BLaER1 treated with 17β-estradiol and CSF1 and Interleukin-3, amounts not matched to agents 10 nM and 100 nM (cell line): ENCODE measurements around the gene ARID1B.
A peak's percentile ranks its signal among the peaks of the same experiment; 100 is the strongest.

Experiments used
- H3K27ac ChIP-seq, 11 experiments: shearing (Covaris generic); formaldehyde crosslinking; 2 replicates each; pipeline ENCODE4 v1.8.1; 2022
- H3K27me3 ChIP-seq, 11 experiments: shearing (Covaris generic); formaldehyde crosslinking; 2 replicates each; pipeline ENCODE4 v1.8.1; 2022
- H3K36me3 ChIP-seq, 11 experiments: shearing (Covaris generic); formaldehyde crosslinking; 2 replicates each; pipeline ENCODE4 v1.8.1; 2022
- H3K4me1 ChIP-seq, 10 experiments: shearing (Covaris generic); formaldehyde crosslinking; 2 replicates each; pipeline ENCODE4 v1.8.1; 2022
- H3K4me2 ChIP-seq, 11 experiments: shearing (Covaris generic); formaldehyde crosslinking; 2 replicates each; pipeline ENCODE4 v1.8.1; 2022
- H3K4me3 ChIP-seq, 10 experiments: shearing (Covaris generic); formaldehyde crosslinking; 2 replicates each; pipeline ENCODE4 v1.8.1; 2022
- H3K9ac ChIP-seq, 11 experiments: shearing (Covaris generic); formaldehyde crosslinking; 2 replicates each; pipeline ENCODE4 v1.8.1; 2022
- H3K9me3 ChIP-seq, 11 experiments: shearing (Covaris generic); formaldehyde crosslinking; replicated peaks in 1 of 11; 2 replicates each; pipeline ENCODE4 v1.8.1; 2022
- H4K20me1 ChIP-seq, 11 experiments: shearing (Covaris generic); formaldehyde crosslinking; 2 replicates each; pipeline ENCODE4 v1.8.1; 2022
- Cebpa-rat ChIP-seq, 11 experiments: shearing (Covaris generic); IDR thresholded peaks; 2 replicates each; pipeline ENCODE4 v1.8.1; 2022

The ARID1B gene

GRCh38 chr6:157008568-157008967, 231.4 kb downstream of the ARID1B start:
- Histone ChIP-seq H3K9ac (no peak overlapping the region), H3K4me3 (no peak overlapping the region), H3K36me3 (peaks cover 0 to 26% (median 8%) of the 10 kb centered on the region in 11 experiments; a peak in 11 of 22 replicates), H3K4me2 (no peak overlapping the region), H3K9me3 (peaks cover 0 to 21% (median 8%) of the 10 kb centered on the region in 11 experiments; a peak in 12 of 22 replicates), H3K27me3 (no peaks in the 10 kb centered on the region), H3K27ac (no peak overlapping the region), H4K20me1 (peaks cover 9 to 99% (median 79%) of the 10 kb centered on the region in 11 experiments; a peak in 21 of 22 replicates), H3K4me1 (peaks cover 0 to 9% (median 0%) of the 10 kb centered on the region in 10 experiments; a peak in 1 of 20 replicates)
- TF ChIP-seq Cebpa-rat (IDR thresholded peaks at IDR 0.05), result no peak

- H3K27me3 ChIP-seq, result no peaks in the 10 kb centered on the region
- H3K4me3 ChIP-seq, result no peak overlapping the region
- peaks cover 10 to 98% (median 80%) of the 10 kb centered on the region in 11 experiments; a peak in 19 of 22 replicates for H4K20me1 ChIP-seq
- peaks cover 0 to 20% (median 5%) of the 10 kb centered on the region in 11 experiments; a peak in 6 of 22 replicates for H3K36me3 ChIP-seq
- no peak overlapping the region for H3K4me2 ChIP-seq
- TF ChIP-seq Cebpa-rat (IDR thresholded peaks at IDR 0.05), result no peak
- no peak overlapping the region for H3K9ac ChIP-seq
- peaks cover 0 to 9% (median 2%) of the 10 kb centered on the region in 10 experiments; a peak in 6 of 20 replicates for H3K4me1 ChIP-seq
- H3K9me3 ChIP-seq, result peaks cover 0 to 21% (median 8%) of the 10 kb centered on the region in 11 experiments; a peak in 12 of 22 replicates
- no peak overlapping the region for H3K27ac ChIP-seq
Observed at GRCh38 chr6:157012355-157012754, 235.2 kb downstream of the ARID1B start.

- H3K4me3 ChIP-seq, result no peak overlapping the region
- no peak overlapping the region for H3K9ac ChIP-seq
- no peak overlapping the region for H3K27ac ChIP-seq
- H3K4me1 ChIP-seq, result peaks cover 13 to 22% (median 14%) of the 10 kb centered on the region in 10 experiments
- peaks cover 0 to 21% (median 8%) of the 10 kb centered on the region in 11 experiments; a peak in 12 of 22 replicates for H3K9me3 ChIP-seq
- TF ChIP-seq Cebpa-rat (IDR thresholded peaks at IDR 0.05), result no peak
- no peaks in the 10 kb centered on the region for H3K27me3 ChIP-seq
- H4K20me1 ChIP-seq, result peaks cover 13 to 98% (median 76%) of the 10 kb centered on the region in 11 experiments; a peak in 20 of 22 replicates
- no peak overlapping the region for H3K4me2 ChIP-seq
- peaks cover 0 to 20% (median 5%) of the 10 kb centered on the region in 11 experiments; a peak in 6 of 22 replicates for H3K36me3 ChIP-seq
Observed at GRCh38 chr6:157013649-157014304, 236.6 kb downstream of the ARID1B start.

GRCh38 chr6:157014871-157015270, 237.7 kb downstream of the ARID1B start:
- no peak overlapping the region for H3K9ac ChIP-seq
- H3K4me3 ChIP-seq, result no peak overlapping the region
- no peak for TF ChIP-seq Cebpa-rat (IDR thresholded peaks at IDR 0.05)
- peaks cover 8 to 93% (median 73%) of the 10 kb centered on the region in 11 experiments; a peak in 20 of 22 replicates for H4K20me1 ChIP-seq
- H3K9me3 ChIP-seq, result peaks cover 0 to 21% (median 8%) of the 10 kb centered on the region in 11 experiments; a peak in 12 of 22 replicates
- H3K4me1 ChIP-seq, result peaks cover 24 to 33% (median 25%) of the 10 kb centered on the region in 10 experiments
- H3K27me3 ChIP-seq, result no peaks in the 10 kb centered on the region
- H3K4me2 ChIP-seq, result no peak overlapping the region
- no peak overlapping the region for H3K27ac ChIP-seq
- H3K36me3 ChIP-seq, result peaks cover 0 to 20% (median 5%) of the 10 kb centered on the region in 11 experiments; a peak in 6 of 22 replicates

GRCh38 chr6:157017022-157017421, 239.8 kb downstream of the ARID1B start:
- Histone ChIP-seq H3K4me2 (no peak overlapping the region; a peak in 1 of 22 replicates), H3K9ac (no peak overlapping the region), H3K9me3 (peaks cover 0 to 3% (median 0%) of the 10 kb centered on the region in 11 experiments; a peak in 5 of 22 replicates), H3K27me3 (no peaks in the 10 kb centered on the region), H4K20me1 (peaks cover 8 to 78% (median 71%) of the 10 kb centered on the region in 11 experiments; a peak in 20 of 22 replicates), H3K36me3 (peaks cover 0 to 15% (median 0%) of the 10 kb centered on the region in 11 experiments; a peak in 3 of 22 replicates), H3K4me1 (peaks cover 27 to 39% (median 31%) of the 10 kb centered on the region in 10 experiments), H3K4me3 (no peak overlapping the region), H3K27ac (no peak overlapping the region)
- no peak for TF ChIP-seq Cebpa-rat (IDR thresholded peaks at IDR 0.05)

GRCh38 chr6:157017861-157018260, 240.7 kb downstream of the ARID1B start:
- TF ChIP-seq Cebpa-rat (IDR thresholded peaks at IDR 0.05), result no peak

GRCh38 chr6:157019115-157019641, 242.0 kb downstream of the ARID1B start:
- peak overlapping the region; percentile 64 to 100 (median 98); a peak in 21 of 22 replicates for H3K9ac ChIP-seq
- H3K4me1 ChIP-seq, result peaks cover 48 to 59% (median 53%) of the 10 kb centered on the region in 10 experiments

More at GRCh38 chr6:157017861-157018260, 240.7 kb downstream of the ARID1B start:
- Histone ChIP-seq H3K4me2 (peak overlapping the region; percentile 74 to 92 (median 86); a peak in 19 of 22 replicates), H4K20me1 (peaks cover 8 to 80% (median 70%) of the 10 kb centered on the region in 11 experiments; a peak in 20 of 22 replicates), H3K4me3 (no peak overlapping the region), H3K27ac (no peak overlapping the region), H3K27me3 (no peaks in the 10 kb centered on the region), H3K9me3 (no peaks in the 10 kb centered on the region), H3K9ac (no peak overlapping the region), H3K4me1 (peaks cover 35 to 46% (median 39%) of the 10 kb centered on the region in 10 experiments), H3K36me3 (peaks cover 0 to 8% (median 0%) of the 10 kb centered on the region in 11 experiments; a peak in 2 of 22 replicates)

GRCh38 chr6:157019733-157020132, 242.6 kb downstream of the ARID1B start:
- peak overlapping the region; percentile 64 to 100 (median 98) for H3K9ac ChIP-seq
- no peaks in the 10 kb centered on the region for H3K36me3 ChIP-seq
- H3K27me3 ChIP-seq, result no peaks in the 10 kb centered on the region
- H3K4me1 ChIP-seq, result peaks cover 50 to 65% (median 56%) of the 10 kb centered on the region in 10 experiments
- H3K9me3 ChIP-seq, result no peaks in the 10 kb centered on the region
- H3K4me2 ChIP-seq, result peak overlapping the region; percentile 74 to 92 (median 86)
- peaks cover 8 to 79% (median 72%) of the 10 kb centered on the region in 11 experiments; a peak in 19 of 22 replicates for H4K20me1 ChIP-seq
- H3K27ac ChIP-seq, result peak overlapping the region; percentile 96 to 100 (median 99); a peak in 21 of 22 replicates
- H3K4me3 ChIP-seq, result peak overlapping the region; percentile 70 to 85 (median 78); a peak in 16 of 20 replicates
- TF ChIP-seq Cebpa-rat (IDR thresholded peaks at IDR 0.05), result no peak

More at GRCh38 chr6:157019115-157019641, 242.0 kb downstream of the ARID1B start:
- no peak for TF ChIP-seq Cebpa-rat (IDR thresholded peaks at IDR 0.05)
- Histone ChIP-seq H3K27me3 (no peaks in the 10 kb centered on the region), H4K20me1 (peaks cover 8 to 78% (median 70%) of the 10 kb centered on the region in 11 experiments; a peak in 19 of 22 replicates), H3K9me3 (no peaks in the 10 kb centered on the region), H3K4me2 (peak overlapping the region; percentile 74 to 92 (median 86)), H3K27ac (peak overlapping the region in 10 of 11 experiments; percentile 96 to 100 (median 99); a peak in 21 of 22 replicates), H3K4me3 (peak overlapping the region; percentile 70 to 85 (median 78); a peak in 13 of 20 replicates), H3K36me3 (no peaks in the 10 kb centered on the region)
